K562 (cell line): Measurements from ENCODE around the gene TMA7B. TPM values are rescaled to one million over a fixed set of nuclear protein-coding genes. Genes with fewer than 3 reads are reported as not detected.

Experiments
- ATAC-seq: fragments of 200-7000 bp; cut with Tn5 transposase; 3 replicates; pipeline ENCODE4 v1.9.1; 2020; ENCODE audit warnings: moderate library complexity
- BruUV-seq: library from RNA; stranded (reverse); fragments of 400-500 nt; replicated peaks from 2 replicates; lab custom pipeline; 2021; lab: Mats Ljungman, UMichigan
- CTCF ChIA-PET: fragments of 300-600 bp; formaldehyde crosslinking; extraction: SDS; loops from one replicate; lab custom pipeline; 2021; ENCODE audit warnings: low intra/inter-chr PET ratio; lab: Yijun Ruan, JAX
- POLR2A ChIA-PET: fragments of 300-600, 350-650 bp; sonication (Branson Sonifier 250); formaldehyde crosslinking; extraction: SDS; loops from one replicate; lab custom pipeline; 2021; ENCODE audit warnings: antibody characterized with exemption, inconsistent platforms; lab: Yijun Ruan, JAX
- DNase-seq, 4 experiments: peaks; one replicate each; pipeline versions ENCODE4 v3.0.0 to v3.0.0-alpha.2; 2011 to 2018; ENCODE audit warnings: low spot score in 3 of 4, mixed read lengths in 3 of 4; ENCODE audit errors: extremely low read depth in 1 of 4
- FAIRE-seq: peaks from 2 replicates; lab custom pipeline; 2011; peaks lifted over from hg19 to GRCh38; lab: Jason Lieb, UNC
- H2AFZ ChIP-seq: 2 replicates; pipeline ENCODE4 v1.6.0; 2011; ENCODE audit warnings: low read depth, low read length, control low read depth, inconsistent platforms
- H3K27ac ChIP-seq: fragments of 200-600 bp; 3 replicates; pipeline ENCODE4 v1.8.0; 2011; ENCODE audit warnings: low read depth, mild to moderate bottlenecking, control low read depth, inconsistent platforms, low read length, moderate library complexity, mixed read lengths; ENCODE audit errors: extremely low read depth
- H3K27me3 ChIP-seq, 2 experiments: fragments of 300-600 bp in 1 of 2; 2 replicates in 1 of 2; 3 replicates in 1 of 2; pipeline versions ENCODE4 v1.6.0 to v1.8.0; 2011; ENCODE audit warnings: inconsistent platforms in 2 of 2, low read length in 2 of 2, mild to moderate bottlenecking in 1 of 2, mixed read lengths in 1 of 2, moderate library complexity in 1 of 2; ENCODE audit not compliant: control insufficient read depth in 2 of 2, insufficient read depth in 2 of 2
- H3K36me3 ChIP-seq: fragments of 300-600 bp; 3 replicates; pipeline ENCODE4 v1.8.0; 2011; ENCODE audit warnings: mild to moderate bottlenecking, low read length, inconsistent platforms; ENCODE audit not compliant: control insufficient read depth, insufficient read depth
- H3K4me1 ChIP-seq, 2 experiments: fragments of 200-600 bp in 1 of 2; replicated peaks in 1 of 2; 2 replicates in 1 of 2; 3 replicates in 1 of 2; pipeline versions ENCODE4 v1.5.1 to v1.8.0; 2011; ENCODE audit warnings: inconsistent platforms in 2 of 2, low read length in 2 of 2, mild to moderate bottlenecking in 1 of 2, mixed read lengths in 1 of 2, moderate library complexity in 1 of 2; ENCODE audit not compliant: control insufficient read depth in 2 of 2, insufficient read depth in 2 of 2
- H3K4me2 ChIP-seq: 2 replicates; pipeline ENCODE4 v1.6.1; 2011; ENCODE audit warnings: low read length, control low read depth, inconsistent platforms, mixed read lengths; ENCODE audit not compliant: insufficient read depth
- H3K4me3 ChIP-seq: fragments of 200-600 bp; sonication (generic), shearing (Covaris generic); 2 replicates; pipeline ENCODE4 v1.5.1; 2016; ENCODE audit warnings: control low read depth, inconsistent platforms
- H3K79me2 ChIP-seq: fragments of 200-600 bp; 3 replicates; pipeline ENCODE4 v1.8.0; 2011; ENCODE audit warnings: low read length, inconsistent platforms; ENCODE audit not compliant: control insufficient read depth, insufficient read depth
- H3K9ac ChIP-seq, 2 experiments: 2 replicates each; pipeline versions ENCODE4 v1.6.0 to v1.6.1; 2011; ENCODE audit warnings: low read depth in 2 of 2, low read length in 2 of 2, control low read depth in 1 of 2, inconsistent platforms in 1 of 2, mild to moderate bottlenecking in 1 of 2, mixed read lengths in 1 of 2; ENCODE audit not compliant: insufficient read depth in 1 of 2
- H3K9me1 ChIP-seq: one replicate; pipeline ENCODE4 v1.6.0; 2011; ENCODE audit warnings: inconsistent platforms, mild to moderate bottlenecking, low read length, moderate library complexity; ENCODE audit not compliant: control insufficient read depth, insufficient read depth
- H3K9me3 ChIP-seq: replicated peaks from 2 replicates; pipeline ENCODE4 v1.5.1; 2011; ENCODE audit warnings: low read depth, low read length, inconsistent platforms; ENCODE audit not compliant: control insufficient read depth, insufficient read depth
- H4K20me1 ChIP-seq: replicated peaks from 2 replicates; pipeline ENCODE4 v1.6.1; 2011; ENCODE audit warnings: low read length, inconsistent platforms, mixed read lengths; ENCODE audit not compliant: control insufficient read depth, insufficient read depth
- NFE2 ChIP-seq: IDR thresholded peaks from 2 replicates; pipeline ENCODE4 v1.6.1; 2014; ENCODE audit warnings: antibody characterized with exemption, low read depth
- PRDM10 ChIP-seq: fragments of 450-650 bp; IDR thresholded peaks from 2 replicates; pipeline ENCODE4 v1.6.1; 2018; ENCODE audit not compliant: partially characterized antibody
- TCF7 ChIP-seq: sonication (generic); IDR thresholded peaks from 2 replicates; pipeline ENCODE4 v1.6.1; 2016; ENCODE audit warnings: antibody characterized with exemption, borderline replicate concordance
- ZBTB40 ChIP-seq, 2 experiments: fragments of 450-650 bp in 1 of 2; sonication (generic) in 1 of 2; formaldehyde crosslinking in 1 of 2; IDR thresholded peaks; 2 replicates each; pipeline versions ENCODE4 v1.7.1 to v1.9.0; 2016 to 2022; ENCODE audit warnings: inconsistent platforms in 1 of 2, mild to moderate bottlenecking in 1 of 2, missing genetic modification reagents in 1 of 2
- WGBS: fragments of 100-300 bp; shearing (Covaris generic); methylation state at CpG from one replicate; pipeline ENCODE4 v1.1.6; 2016; ENCODE audit warnings: low coverage, mixed read lengths; ENCODE audit not compliant: insufficient coverage; ENCODE audit errors: missing lambda C conversion rate; 5-methylcytosine and 5-hydroxymethylcytosine counted together
- in situ Hi-C: fragments of 300-500 bp; cut with MboI; formaldehyde crosslinking; loops from 4 replicates; pipeline ENCODE4 v1.15.0; 2018; ENCODE audit warnings: inconsistent platforms, mixed read lengths
- intact Hi-C: fragments of 100-400 bp; cut with micrococcal nuclease; formaldehyde crosslinking; loops from 2 replicates; pipeline ENCODE4 v1.14.2; 2022
- polyA plus RNA-seq, 8 experiments: library from polyadenylated mRNA; depleted of rRNA in 4 of 8; stranded (reverse) in 5 of 8; unstranded in 3 of 8; fragments of >200 nt; fragmentation: Nextera tagmentation in 2 of 8; fragmentation: Illumina TruSeq in 1 of 8; extraction: Ambion mirVana in 2 of 8; extraction: Trizol in 1 of 8; gene quantifications; 2 replicates each; pipeline versions ENCODE4 v1.2.1 to v1.2.3, GENCODE V29; 2011 to 2014; ENCODE audit warnings: inconsistent platforms in 1 of 8, missing spikeins in 1 of 8
- total RNA-seq, 7 experiments: library from RNA; depleted of rRNA in 6 of 7; stranded (reverse); fragments of >200 nt in 6 of 7; fragmentation: Illumina TruSeq in 2 of 7; extraction: Trizol in 2 of 7; gene quantifications; 2 replicates each; pipeline versions ENCODE4 v1.2.1 to v1.2.3, GENCODE V29; 2011 to 2021; ENCODE audit warnings: low replicate concordance in 1 of 7
- TF ChIP-seq, protein P1 (sequence below): fragments of 250-450 bp; sonication (Bioruptor Pico); IDR thresholded peaks from 2 replicates; pipeline ENCODE4 v1.5.0; 2021

TMA7B gene
- total and polyA plus RNA-seq, 9 of the 15 experiments (the other 6 are each of a cell fraction or from before 2014, with no cell fraction given), result 5.6 to 14.2 (median 11.8) TPM

GRCh38 chr22:39940757-39941305 is 19.4 kb upstream of the TMA7B start (continued):
- TF ChIP-seq, protein P1, sequence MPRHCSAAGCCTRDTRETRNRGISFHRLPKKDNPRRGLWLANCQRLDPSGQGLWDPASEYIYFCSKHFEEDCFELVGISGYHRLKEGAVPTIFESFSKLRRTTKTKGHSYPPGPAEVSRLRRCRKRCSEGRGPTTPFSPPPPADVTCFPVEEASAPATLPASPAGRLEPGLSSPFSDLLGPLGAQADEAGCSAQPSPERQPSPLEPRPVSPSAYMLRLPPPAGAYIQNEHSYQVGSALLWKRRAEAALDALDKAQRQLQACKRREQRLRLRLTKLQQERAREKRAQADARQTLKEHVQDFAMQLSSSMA (CRISPR knock-in tag), result no peak
- no peak for TF ChIP-seq TCF7

GRCh38 chr22:39941601-39942000 is 18.6 kb upstream of the TMA7B start:
- ChIA-PET CTCF (no interaction called here), POLR2A (interaction anchor here (2.1 kb wide), 1 partner anchor 8 kb away, joined by 7 read pairs; no protein-coding TSS in a partner anchor)
- Histone ChIP-seq H3K9me3 (no peaks in the 10 kb centered on the region), H3K27me3 (no peaks in the 10 kb centered on the region), H3K4me1 (peaks cover 18 to 63% of the 10 kb centered on the region in 2 experiments), H3K4me2 (no peak overlapping the region), H3K9ac (no peak overlapping the region), H2AFZ (0 out of 2 replicates have a peak overlapping the region, but pooled peaks have one; percentile 2), H3K4me3 (no peak overlapping the region), H3K36me3 (no peaks in the 10 kb centered on the region), H4K20me1 (no peaks in the 10 kb centered on the region), H3K27ac (peak overlapping the region; percentile 31; the same call in 1 of the 3 replicates), H3K9me1 (no peaks in the 10 kb centered on the region), H3K79me2 (peaks cover 30% of the 10 kb centered on the region)
- FAIRE-seq, result peak; percentile 51
- intact Hi-C loops (no loop called here), in situ Hi-C loops (no loop called here)
- no TSS peak for BruUV-seq
- TF ChIP-seq ZBTB40 (IDR thresholded peaks at IDR 0.05) (peak; percentile 82), ZBTB40 (CRISPR knock-in tag; IDR thresholded peaks at IDR 0.05) (no peak), NFE2 (peak; percentile 46), PRDM10 (no peak)
- no peak for ATAC-seq
- DNase-seq, result no peak
- 69% methylated on average over 2 of the region's 2 CpGs for WGBS
